K562 (cell line): ENCODE results near the gene ADIPOR1. TPM values are rescaled to one million over a fixed set of nuclear protein-coding genes. Genes with fewer than 3 reads are reported as not detected.

Experiments
- ASH1L ChIP-seq: fragments of 450-650 bp; IDR thresholded peaks from 2 replicates; pipeline ENCODE4 v1.6.1; 2018; ENCODE audit warnings: borderline replicate concordance, mild to moderate bottlenecking, low read depth; ENCODE audit not compliant: partially characterized antibody
- ATF1 ChIP-seq, 2 experiments: fragments of 450-650 bp in 1 of 2; IDR thresholded peaks; 2 replicates each; pipeline ENCODE4 v1.6.1; 2016; ENCODE audit warnings: missing compliant biosample characterization in 1 of 2, missing genetic modification characterization in 1 of 2
- CREB3 ChIP-seq: fragments of 450-650 bp; conservative IDR thresholded peaks from 2 replicates; pipeline ENCODE4 v1.6.1; 2016; ENCODE audit warnings: missing genetic modification characterization, low read depth, mild to moderate bottlenecking, missing compliant biosample characterization, moderate library complexity
- CTBP1 ChIP-seq: fragments of 450-650 bp; IDR thresholded peaks from 2 replicates; pipeline ENCODE4 v1.6.1; 2016; ENCODE audit warnings: borderline replicate concordance
- ERF ChIP-seq: fragments of 450-650 bp; formaldehyde crosslinking; IDR thresholded peaks from 2 replicates; pipeline ENCODE4 v1.4.0; 2020; ENCODE audit warnings: mild to moderate bottlenecking, mixed read lengths
- HMBOX1 ChIP-seq: sonication (generic); IDR thresholded peaks from 2 replicates; pipeline ENCODE4 v1.6.1; 2016
- HOXB6 ChIP-seq: fragments of 250-450 bp; sonication (Bioruptor Pico); IDR thresholded peaks from 2 replicates; pipeline ENCODE4 v1.5.1; 2022; ENCODE audit warnings: mild to moderate bottlenecking, borderline replicate concordance
- MBD2 ChIP-seq: sonication (generic); IDR thresholded peaks from 2 replicates; pipeline ENCODE4 v1.6.1; 2016; ENCODE audit warnings: low read depth, borderline replicate concordance
- RAD21 ChIP-seq, 2 experiments: fragments of 250-450 bp in 1 of 2; fragments of 450-650 bp in 1 of 2; sonication (Bioruptor Pico) in 1 of 2; formaldehyde crosslinking in 1 of 2; IDR thresholded peaks in 1 of 2; conservative IDR thresholded peaks in 1 of 2; 2 replicates each; pipeline versions ENCODE4 v1.4.0 to v1.8.0; 2020 to 2022; ENCODE audit warnings: mild to moderate bottlenecking in 2 of 2, moderate library complexity in 1 of 2
- RAD51 ChIP-seq: fragments of 450-650 bp; IDR thresholded peaks from 2 replicates; pipeline ENCODE4 v1.7.1; 2016; ENCODE audit warnings: low read depth, mild to moderate bottlenecking, borderline replicate concordance
- RCOR1 ChIP-seq, 2 experiments: IDR thresholded peaks; 2 replicates each; pipeline ENCODE4 v1.6.1; 2012; ENCODE audit warnings: low read depth in 2 of 2, low read length in 2 of 2, borderline replicate concordance in 1 of 2, improper control_type of control experiment in 1 of 2
- SAFB2 ChIP-seq: fragments of 200-400 bp; formaldehyde crosslinking; IDR thresholded peaks from 2 replicates; pipeline ENCODE4 v1.6.1; 2018; ENCODE audit warnings: borderline replicate concordance, low read length, low read depth, moderate library complexity; ENCODE audit not compliant: severe bottlenecking
- SIRT6 ChIP-seq: IDR thresholded peaks from one replicate; pipeline ENCODE4 v1.6.1; 2012; ENCODE audit warnings: low read depth, mild to moderate bottlenecking, control low read depth, inconsistent platforms, low read length, moderate library complexity
- SMARCE1 ChIP-seq: fragments of 450-650 bp; IDR thresholded peaks from 2 replicates; pipeline ENCODE4 v1.7.1; 2016; ENCODE audit warnings: mild to moderate bottlenecking
- ZBED1 ChIP-seq: IDR thresholded peaks from 2 replicates; pipeline ENCODE4 v1.6.1; 2014
- ZBTB2 ChIP-seq: fragments of 450-650 bp; IDR thresholded peaks from 2 replicates; pipeline ENCODE4 v1.6.1; 2016; ENCODE audit warnings: antibody characterized with exemption
- ZBTB26 ChIP-seq: fragments of 450-650 bp; formaldehyde crosslinking; IDR thresholded peaks from 2 replicates; pipeline ENCODE4 v1.4.0; 2022; ENCODE audit warnings: missing genetic modification characterization
- ZBTB7A ChIP-seq: IDR thresholded peaks from 2 replicates; pipeline ENCODE4 v1.6.1; 2011; ENCODE audit warnings: low read depth, mild to moderate bottlenecking, low read length, moderate library complexity, borderline replicate concordance; ENCODE audit not compliant: control insufficient read depth
- ZNF655 ChIP-seq: fragments of 250-450 bp; sonication (Bioruptor Pico); IDR thresholded peaks from 2 replicates; pipeline ENCODE4 v1.5.0; 2021
- polyA plus RNA-seq, 8 experiments: library from polyadenylated mRNA; depleted of rRNA in 4 of 8; stranded (reverse) in 5 of 8; unstranded in 3 of 8; fragments of >200 nt; fragmentation: Nextera tagmentation in 2 of 8; fragmentation: Illumina TruSeq in 1 of 8; extraction: Ambion mirVana in 2 of 8; extraction: Trizol in 1 of 8; gene quantifications; 2 replicates each; pipeline versions ENCODE4 v1.2.1 to v1.2.3, GENCODE V29; 2011 to 2014; ENCODE audit warnings: inconsistent platforms in 1 of 8, missing spikeins in 1 of 8
- total RNA-seq, 7 experiments: library from RNA; depleted of rRNA in 6 of 7; stranded (reverse); fragments of >200 nt in 6 of 7; fragmentation: Illumina TruSeq in 2 of 7; extraction: Trizol in 2 of 7; gene quantifications; 2 replicates each; pipeline versions ENCODE4 v1.2.1 to v1.2.3, GENCODE V29; 2011 to 2021; ENCODE audit warnings: low replicate concordance in 1 of 7

The ADIPOR1 gene
- total and polyA plus RNA-seq, 9 of the 15 experiments (the other 6 are each of a cell fraction or from before 2014, with no cell fraction given): 29.0 to 217 (median 100) TPM

- peak; percentile 56; the same call in 1 of the 2 replicates for TF ChIP-seq CTBP1
- TF ChIP-seq RCOR1 (IDR thresholded peaks at IDR 0.05; ENCODE audit: borderline replicate concordance in 1 of 2, low read depth in 2 of 2, low read length in 2 of 2): peak in 1 of 2 experiments; percentile 74; a peak in 2 of 4 replicates
- no peak for TF ChIP-seq SIRT6
- TF ChIP-seq ZBTB26 (CRISPR knock-in tag): no peak
- TF ChIP-seq CREB3 (tag): 0 out of 2 replicates have a peak, but pooled peaks have one; percentile 58
- TF ChIP-seq ATF1 (CRISPR knock-in tag; IDR thresholded peaks at IDR 0.05): no peak
- no peak for TF ChIP-seq ATF1 (tag; IDR thresholded peaks at IDR 0.05)
- TF ChIP-seq RAD21 (CRISPR knock-in tag; conservative IDR thresholded peaks at IDR 0.05 in 1 of 2, IDR thresholded peaks at IDR 0.05 in 1 of 2): peak; percentile 69 to 80
- no peak for TF ChIP-seq ZBED1
- peak; percentile 77 for TF ChIP-seq HMBOX1
- TF ChIP-seq ZBTB2: peak; percentile 41; the same call in 1 of the 2 replicates
- no peak for TF ChIP-seq RAD51
- peak; percentile 40; the same call in 1 of the 2 replicates for TF ChIP-seq SMARCE1
- TF ChIP-seq ZNF655: no peak
- TF ChIP-seq HOXB6 (CRISPR knock-in tag): no peak
- no peak for TF ChIP-seq ASH1L
- peak; percentile 55; the same call in 1 of the 2 replicates for TF ChIP-seq ZBTB7A
- TF ChIP-seq SAFB2: no peak
- TF ChIP-seq MBD2: no peak
- TF ChIP-seq ERF (CRISPR knock-in tag): 0 out of 2 replicates have a peak, but pooled peaks have one; percentile 33
Measured at GRCh38 chr1:202968895-202969295, 10.8 kb upstream of the ADIPOR1 start (continued).
